Measurements from ENCODE around the gene SLC12A8.

The SLC12A8 gene

GRCh38 chr3:125033135-125033534 lies 179.4 kb downstream of the SLC12A8 start:
- in situ Hi-C loops (cut with HindIII; ENCODE audit: low pct_ligation_motif_present, low sequenced_read_pairs), result no loop called here
- Histone ChIP-seq H3K27ac (no peak overlapping the region), H3K4me3 (ENCODE audit: low read depth, low read length) (no peak overlapping the region), H3K36me3 (replicated peaks) (peaks cover 13% of the 10 kb centered on the region), H3K27me3 (replicated peaks) (no peaks in the 10 kb centered on the region)
- no peak for DNase-seq
- no peak for TF ChIP-seq CTCF (IDR thresholded peaks at IDR 0.05; ENCODE audit: low read depth, low read length, missing control alignments)

GRCh38 chr3:125032683-125033082 lies 179.9 kb downstream of the SLC12A8 start:
- Histone ChIP-seq H3K4me3 (ENCODE audit: low read depth, low read length) (no peak overlapping the region), H3K27me3 (replicated peaks) (no peaks in the 10 kb centered on the region), H3K36me3 (replicated peaks) (peaks cover 17% of the 10 kb centered on the region), H3K27ac (no peak overlapping the region)
- in situ Hi-C loops (cut with HindIII; ENCODE audit: low pct_ligation_motif_present, low sequenced_read_pairs), result no loop called here
- DNase-seq, result no peak
- TF ChIP-seq CTCF (IDR thresholded peaks at IDR 0.05; ENCODE audit: low read depth, low read length, missing control alignments), result no peak
